Measurements from ENCODE around the gene HERC2. TPM values are rescaled to one million over a fixed set of nuclear protein-coding genes. Genes with fewer than 3 reads are reported as not detected.

The HERC2 gene
- total and polyA plus RNA-seq, 9 of the 15 experiments (the other 6 are each of a cell fraction or from before 2014, with no cell fraction given): 10.6 to 84.0 (median 42.6) TPM

DNA sequence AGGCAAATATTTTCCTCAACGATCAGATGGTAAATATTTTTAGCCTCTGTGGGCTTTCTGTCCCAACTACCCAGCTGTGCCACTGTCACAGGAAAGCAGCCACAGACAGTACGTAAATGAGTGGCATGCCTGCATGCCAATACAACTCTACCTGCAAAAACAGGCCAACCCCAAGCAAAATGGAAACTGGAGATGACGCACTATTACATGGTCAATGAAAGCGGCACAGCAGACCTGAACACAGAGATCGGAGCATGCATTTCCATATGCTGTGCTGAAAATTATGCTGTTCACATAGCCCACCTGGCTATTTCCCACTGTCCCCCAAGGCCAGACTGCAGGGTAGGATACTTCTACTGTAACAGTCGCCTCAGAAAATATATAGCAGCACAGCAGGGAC, 57.8 kb downstream of the HERC2 start (continued):
- no peak for TF ChIP-seq HINFP (tag; conservative IDR thresholded peaks at IDR 0.05; ENCODE audit: low read depth)
- TF ChIP-seq CHD4 (IDR thresholded peaks at IDR 0.05; ENCODE audit: insufficient read depth, insufficient replicate concordance, low read depth, low read length, poor library complexity, severe bottlenecking): no peak
- no peak for TF ChIP-seq HSF4 (CRISPR knock-in tag; IDR thresholded peaks at IDR 0.05; ENCODE audit: borderline replicate concordance)
- TF ChIP-seq CTCFL (IDR thresholded peaks at IDR 0.05; ENCODE audit: borderline replicate concordance, insufficient read depth, low read depth, low read length, poor library complexity, severe bottlenecking): no peak

DNA sequence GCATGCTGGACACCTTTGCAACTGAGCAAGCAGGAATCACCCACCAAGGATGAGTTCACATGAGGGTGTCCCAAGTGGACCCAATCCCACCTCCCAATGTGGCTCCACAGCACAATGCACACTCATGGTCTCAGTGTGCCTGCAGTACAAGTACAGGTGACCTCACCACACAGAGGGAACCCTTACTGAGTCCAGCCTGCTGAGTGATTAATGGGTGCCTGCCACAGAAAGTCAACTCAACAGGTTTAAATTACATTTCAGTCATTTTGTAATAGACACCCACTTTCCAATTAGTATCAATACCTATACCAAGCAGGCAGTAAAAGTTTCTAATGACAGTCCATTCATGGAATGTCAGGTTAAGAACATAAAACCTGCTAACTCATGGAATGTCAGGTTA, 59.5 kb downstream of the HERC2 start:
- TF ChIP-seq MCM7 (IDR thresholded peaks at IDR 0.05) (no peak), ARID1B (IDR thresholded peaks at IDR 0.05) (no peak), MEIS2 (IDR thresholded peaks at IDR 0.05; ENCODE audit: partially characterized antibody) (peak; percentile 69), MTF1 (CRISPR knock-in tag; IDR thresholded peaks at IDR 0.05; ENCODE audit: borderline replicate concordance) (no peak), ZBTB9 (CRISPR knock-in tag; IDR thresholded peaks at IDR 0.05) (no peak), SRSF9 (IDR thresholded peaks at IDR 0.05; ENCODE audit: borderline replicate concordance, low read depth, low read length) (no peak)
- TF ChIP-seq, protein P1, sequence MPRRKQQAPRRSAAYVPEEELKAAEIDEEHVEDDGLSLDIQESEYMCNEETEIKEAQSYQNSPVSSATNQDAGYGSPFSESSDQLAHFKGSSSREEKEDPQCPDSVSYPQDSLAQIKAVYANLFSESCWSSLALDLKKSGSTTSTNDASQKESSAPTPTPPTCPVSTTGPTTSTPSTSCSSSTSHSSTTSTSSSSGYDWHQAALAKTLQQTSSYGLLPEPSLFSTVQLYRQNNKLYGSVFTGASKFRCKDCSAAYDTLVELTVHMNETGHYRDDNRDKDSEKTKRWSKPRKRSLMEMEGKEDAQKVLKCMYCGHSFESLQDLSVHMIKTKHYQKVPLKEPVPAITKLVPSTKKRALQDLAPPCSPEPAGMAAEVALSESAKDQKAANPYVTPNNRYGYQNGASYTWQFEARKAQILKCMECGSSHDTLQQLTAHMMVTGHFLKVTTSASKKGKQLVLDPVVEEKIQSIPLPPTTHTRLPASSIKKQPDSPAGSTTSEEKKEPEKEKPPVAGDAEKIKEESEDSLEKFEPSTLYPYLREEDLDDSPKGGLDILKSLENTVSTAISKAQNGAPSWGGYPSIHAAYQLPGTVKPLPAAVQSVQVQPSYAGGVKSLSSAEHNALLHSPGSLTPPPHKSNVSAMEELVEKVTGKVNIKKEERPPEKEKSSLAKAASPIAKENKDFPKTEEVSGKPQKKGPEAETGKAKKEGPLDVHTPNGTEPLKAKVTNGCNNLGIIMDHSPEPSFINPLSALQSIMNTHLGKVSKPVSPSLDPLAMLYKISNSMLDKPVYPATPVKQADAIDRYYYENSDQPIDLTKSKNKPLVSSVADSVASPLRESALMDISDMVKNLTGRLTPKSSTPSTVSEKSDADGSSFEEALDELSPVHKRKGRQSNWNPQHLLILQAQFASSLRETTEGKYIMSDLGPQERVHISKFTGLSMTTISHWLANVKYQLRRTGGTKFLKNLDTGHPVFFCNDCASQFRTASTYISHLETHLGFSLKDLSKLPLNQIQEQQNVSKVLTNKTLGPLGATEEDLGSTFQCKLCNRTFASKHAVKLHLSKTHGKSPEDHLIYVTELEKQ (CRISPR knock-in tag; IDR thresholded peaks at IDR 0.05): no peak
- POLR2A ChIA-PET: no interaction called here
- no peak overlapping the region for H3K9ac ChIP-seq (ENCODE audit: insufficient read depth in 1 of 2, low read depth in 2 of 2, low read length in 2 of 2)

More for the DNA sequence above, 59.5 kb downstream of the HERC2 start:
- Histone ChIP-seq H3K27me3 (ENCODE audit: control insufficient read depth in 2 of 2, insufficient read depth in 2 of 2, low read length in 2 of 2) (no peaks in the 10 kb centered on the region), H3K9me1 (ENCODE audit: control insufficient read depth, insufficient read depth, low read length) (no peaks in the 10 kb centered on the region), H3K27ac (ENCODE audit: extremely low read depth, low read depth, low read length) (no peak overlapping the region), H3K79me2 (ENCODE audit: control insufficient read depth, insufficient read depth, low read length) (peaks cover 61% of the 10 kb centered on the region), H3K36me3 (ENCODE audit: control insufficient read depth, insufficient read depth, low read length) (peaks cover 87% of the 10 kb centered on the region), H3K4me3 (no peak overlapping the region), H3K4me2 (ENCODE audit: insufficient read depth, low read length) (no peak overlapping the region), H3K4me1 (replicated peaks in 1 of 2; ENCODE audit: control insufficient read depth in 2 of 2, insufficient read depth in 2 of 2, low read length in 2 of 2) (no peaks in the 10 kb centered on the region; a peak in 1 of 5 replicates), H3K9me3 (replicated peaks; ENCODE audit: control insufficient read depth, insufficient read depth, low read depth, low read length) (no peaks in the 10 kb centered on the region), H2AFZ (ENCODE audit: low read depth, low read length) (no peak overlapping the region), H4K20me1 (replicated peaks; ENCODE audit: control insufficient read depth, insufficient read depth, low read length) (no peaks in the 10 kb centered on the region; the same call in 1 of the 2 replicates)
- FAIRE-seq (no peak), ATAC-seq (0 out of 3 replicates have a peak, but pooled peaks have one; percentile 36), DNase-seq (ENCODE audit: extremely low read depth in 1 of 4, low spot score in 3 of 4) (no peak)
- intact Hi-C loops (cut with micrococcal nuclease): no loop called here
- no TSS peak for BruUV-seq (replicated peaks)
- CTCF ChIA-PET (ENCODE audit: low intra/inter-chr PET ratio): interaction anchor here (0.6 kb wide), 1 partner anchor 35 kb away, joined by 6 read pairs; no protein-coding TSS in a partner anchor
- in situ Hi-C loops (cut with MboI): no loop called here
